Hematopoietic multipotent progenitor cell treated with erythropoietin and hydrocortisone succinate and interleukin-3 and kit ligand, for 15 days (in vitro differentiated cells): ENCODE measurements around the gene SPATA17.

Experiments used
- DNase-seq: peaks from one replicate; pipeline ENCODE4 v3.0.0-alpha.2; 2015; ENCODE audit warnings: low spot score

Gene SPATA17

DNA sequence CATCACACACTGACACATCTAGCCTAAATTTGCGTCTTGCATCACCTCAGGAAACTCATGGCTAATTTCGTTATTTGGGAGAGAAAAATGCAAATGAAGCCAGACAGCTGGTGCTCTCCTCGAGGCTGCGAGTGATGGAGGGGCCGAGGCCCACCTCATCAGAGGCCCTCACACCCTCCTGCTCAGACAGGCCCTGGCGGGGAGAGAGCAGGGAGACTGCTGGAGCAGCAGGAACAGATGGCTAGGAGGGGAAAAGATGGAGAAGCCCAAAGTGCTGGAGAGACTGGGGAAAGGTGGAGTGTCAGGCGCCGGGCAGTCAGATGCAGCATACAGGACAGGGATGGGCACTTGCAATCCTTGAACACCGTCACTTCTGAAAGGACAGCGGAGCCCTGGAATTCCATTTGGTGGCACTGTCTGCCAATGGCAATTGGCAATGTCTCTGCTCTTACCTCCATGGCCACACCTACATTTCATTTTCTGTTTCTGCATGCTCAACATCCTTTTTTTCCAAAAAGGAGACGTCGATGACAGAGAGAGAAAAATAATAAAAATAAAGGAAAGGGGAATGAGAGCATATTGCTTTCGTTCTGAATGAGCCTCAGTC lies 286.2 kb downstream of the SPATA17 start:
- no peak for DNase-seq

- no peak for DNase-seq
These were observed 288.7 kb downstream of the SPATA17 start for GRCh38 chr1:217919683-217920388.
